DOHH2 (cell line): ENCODE results near the gene EMID1.

ENCODE experiments used
- H3F3A ChIP-seq: fragments of 200-600 bp; sonication (generic), shearing (Covaris generic); 2 replicates; pipeline ENCODE4 v1.6.0; 2016; ENCODE audit warnings: antibody characterized with exemption, mild to moderate bottlenecking; ENCODE audit not compliant: control insufficient read depth, insufficient read depth
- H3K27ac ChIP-seq: fragments of 200-600 bp; sonication (generic); 2 replicates; pipeline ENCODE4 v1.5.1; 2014; ENCODE audit warnings: low read depth, mild to moderate bottlenecking, low read length, moderate library complexity
- H3K27me3 ChIP-seq: fragments of 200-600 bp; sonication (generic); 2 replicates; pipeline ENCODE4 v1.6.1; 2014; ENCODE audit warnings: mild to moderate bottlenecking, low read length, mixed read lengths; ENCODE audit not compliant: control insufficient read depth
- H3K36me3 ChIP-seq: fragments of 200-600 bp; sonication (generic); 2 replicates; pipeline ENCODE4 v1.6.1; 2014; ENCODE audit warnings: mild to moderate bottlenecking, low read length, moderate library complexity, mixed read lengths; ENCODE audit not compliant: control insufficient read depth
- H3K4me1 ChIP-seq: fragments of 200-600 bp; sonication (generic); 2 replicates; pipeline ENCODE4 v1.6.1; 2014; ENCODE audit warnings: mild to moderate bottlenecking, low read length, mixed read lengths; ENCODE audit not compliant: control insufficient read depth
- H3K4me2 ChIP-seq: fragments of 200-600 bp; sonication (generic); 2 replicates; pipeline ENCODE4 v1.6.0; 2014; ENCODE audit warnings: mild to moderate bottlenecking, low read length, moderate library complexity
- H3K4me3 ChIP-seq: fragments of 200-600 bp; sonication (generic); 2 replicates; pipeline ENCODE4 v1.5.1; 2014; ENCODE audit warnings: mild to moderate bottlenecking, low read length, mixed read lengths
- H3K79me2 ChIP-seq: fragments of 200-600 bp; sonication (generic); 2 replicates; pipeline ENCODE4 v1.6.1; 2014; ENCODE audit warnings: mild to moderate bottlenecking, low read length, mixed read lengths; ENCODE audit not compliant: control insufficient read depth
- H3K9me2 ChIP-seq: fragments of 200-600 bp; sonication (generic); replicated peaks from 2 replicates; pipeline ENCODE4 v1.6.1; 2014; ENCODE audit warnings: mild to moderate bottlenecking, low read length, mixed read lengths; ENCODE audit not compliant: control insufficient read depth
- H3K9me3 ChIP-seq: fragments of 200-600 bp; sonication (generic); 2 replicates; pipeline ENCODE4 v1.6.1; 2014; ENCODE audit warnings: antibody characterized with exemption, low read length, mixed read lengths; ENCODE audit not compliant: control insufficient read depth, insufficient read depth
- H4K20me1 ChIP-seq: fragments of 200-600 bp; sonication (generic); 2 replicates; pipeline ENCODE4 v1.6.0; 2014; ENCODE audit warnings: low read depth, mild to moderate bottlenecking, antibody characterized with exemption, low read length, moderate library complexity; ENCODE audit not compliant: control insufficient read depth, insufficient read depth
- CTCF ChIP-seq: fragments of 200-600 bp; sonication (generic); IDR thresholded peaks from one replicate; pipeline ENCODE4 v1.5.1; 2014; ENCODE audit warnings: antibody characterized with exemption, mild to moderate bottlenecking, low read depth, low read length; ENCODE audit not compliant: poor library complexity, severe bottlenecking
- EZH2phosphoT487 ChIP-seq: fragments of 200-600 bp; sonication (generic); IDR thresholded peaks from 2 replicates; pipeline ENCODE4 v1.6.1; 2017; ENCODE audit warnings: borderline replicate concordance, mild to moderate bottlenecking, antibody characterized with exemption, low read length, moderate library complexity, mixed read lengths

EMID1 gene

GRCh38 chr22:29205594-29206371 lies at the start of gene EMID1:
Gene EMID1, plus strand, starts transcription at chr22:29205896. Its CDS starts 143 bp downstream, at chr22:29206039.
- H3K4me2 ChIP-seq = no peak within 1 kb of the TSS
- H3K4me3 ChIP-seq = no peak within 1 kb of the TSS
- H3K4me1 ChIP-seq = peaks cover 24% of the 10 kb centered on the region
- H3F3A ChIP-seq = no peaks in the 10 kb centered on the region
- TF ChIP-seq EZH2phosphoT487 (no peak), CTCF (no peak)
- H3K9me3 ChIP-seq = no peaks in the 10 kb centered on the region
- H3K36me3 ChIP-seq = no peaks in the 10 kb centered on the region
- 0 out of 2 replicates have a peak, but pooled peaks cover 4% of the 10 kb centered on the region for H4K20me1 ChIP-seq
- H3K27me3 ChIP-seq = peaks cover 53% of the 10 kb centered on the region
- H3K79me2 ChIP-seq = no peaks in the 10 kb centered on the region
- no peak within 1 kb of the TSS for H3K27ac ChIP-seq
- H3K9me2 ChIP-seq = no peaks in the 10 kb centered on the region

- H3K4me2 ChIP-seq = no peak overlapping the region
- no peaks in the 10 kb centered on the region for H3K4me1 ChIP-seq
- H3K9me2 ChIP-seq = no peaks in the 10 kb centered on the region
- H3K36me3 ChIP-seq = no peaks in the 10 kb centered on the region
- no peak overlapping the region for H3K27ac ChIP-seq
- H3K79me2 ChIP-seq = no peaks in the 10 kb centered on the region
- no peaks in the 10 kb centered on the region for H3F3A ChIP-seq
- TF ChIP-seq EZH2phosphoT487 (no peak), CTCF (no peak)
- peaks cover 21% of the 10 kb centered on the region; the same call in 1 of the 2 replicates for H3K27me3 ChIP-seq
- H3K4me3 ChIP-seq = no peak overlapping the region
- no peaks in the 10 kb centered on the region for H3K9me3 ChIP-seq
- no peaks in the 10 kb centered on the region for H4K20me1 ChIP-seq
These were observed 49.7 kb upstream of the EMID1 start for GRCh38 chr22:29155966-29156365.

- Histone ChIP-seq H3K27ac (no peak overlapping the region), H3K4me1 (no peaks in the 10 kb centered on the region), H3K4me2 (no peak overlapping the region), H4K20me1 (no peaks in the 10 kb centered on the region), H3F3A (no peaks in the 10 kb centered on the region), H3K27me3 (peaks cover 21% of the 10 kb centered on the region; the same call in 1 of the 2 replicates), H3K9me2 (no peaks in the 10 kb centered on the region), H3K79me2 (no peaks in the 10 kb centered on the region), H3K4me3 (no peak overlapping the region), H3K9me3 (no peaks in the 10 kb centered on the region), H3K36me3 (no peaks in the 10 kb centered on the region)
- TF ChIP-seq CTCF = no peak
- TF ChIP-seq EZH2phosphoT487 = no peak
These were observed 49.2 kb upstream of the EMID1 start for GRCh38 chr22:29156507-29156906.
